ENCODE results near the gene NXT1.

Gene NXT1

GRCh38 chr20:23358563-23358906, 7.9 kb downstream of the NXT1 start:
- H3K4me3 ChIP-seq (ENCODE audit: low read depth, low read length): no peak overlapping the region

- H3K4me3 ChIP-seq (ENCODE audit: low read depth, low read length): no peak overlapping the region
Observed at GRCh38 chr20:23358923-23359593, 8.5 kb downstream of the NXT1 start.

DNA sequence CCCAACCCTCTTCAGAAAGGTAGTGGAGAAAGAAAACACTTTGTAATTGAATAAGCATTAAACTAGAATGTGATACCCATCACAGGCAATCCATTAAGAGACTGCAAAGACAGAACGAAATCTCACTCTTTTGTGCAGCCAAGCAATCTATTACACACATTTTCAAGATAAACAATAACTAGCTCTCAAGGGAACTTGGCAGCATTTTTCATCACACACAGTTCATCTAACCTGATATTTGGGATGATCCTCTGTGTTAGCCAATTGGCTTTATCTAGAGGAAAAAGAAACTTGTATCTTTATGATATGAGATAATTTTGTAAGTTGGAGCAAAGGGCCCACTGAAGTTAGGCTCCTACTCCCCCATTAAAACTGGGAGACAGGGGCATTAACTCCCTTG, 9.9 kb downstream of the NXT1 start:
- H3K4me3 ChIP-seq (ENCODE audit: low read depth, low read length): no peak overlapping the region

GRCh38 chr20:23361119-23361475, 10.5 kb downstream of the NXT1 start:
- H3K4me3 ChIP-seq (ENCODE audit: low read depth, low read length): peak overlapping the region; percentile 79

DNA sequence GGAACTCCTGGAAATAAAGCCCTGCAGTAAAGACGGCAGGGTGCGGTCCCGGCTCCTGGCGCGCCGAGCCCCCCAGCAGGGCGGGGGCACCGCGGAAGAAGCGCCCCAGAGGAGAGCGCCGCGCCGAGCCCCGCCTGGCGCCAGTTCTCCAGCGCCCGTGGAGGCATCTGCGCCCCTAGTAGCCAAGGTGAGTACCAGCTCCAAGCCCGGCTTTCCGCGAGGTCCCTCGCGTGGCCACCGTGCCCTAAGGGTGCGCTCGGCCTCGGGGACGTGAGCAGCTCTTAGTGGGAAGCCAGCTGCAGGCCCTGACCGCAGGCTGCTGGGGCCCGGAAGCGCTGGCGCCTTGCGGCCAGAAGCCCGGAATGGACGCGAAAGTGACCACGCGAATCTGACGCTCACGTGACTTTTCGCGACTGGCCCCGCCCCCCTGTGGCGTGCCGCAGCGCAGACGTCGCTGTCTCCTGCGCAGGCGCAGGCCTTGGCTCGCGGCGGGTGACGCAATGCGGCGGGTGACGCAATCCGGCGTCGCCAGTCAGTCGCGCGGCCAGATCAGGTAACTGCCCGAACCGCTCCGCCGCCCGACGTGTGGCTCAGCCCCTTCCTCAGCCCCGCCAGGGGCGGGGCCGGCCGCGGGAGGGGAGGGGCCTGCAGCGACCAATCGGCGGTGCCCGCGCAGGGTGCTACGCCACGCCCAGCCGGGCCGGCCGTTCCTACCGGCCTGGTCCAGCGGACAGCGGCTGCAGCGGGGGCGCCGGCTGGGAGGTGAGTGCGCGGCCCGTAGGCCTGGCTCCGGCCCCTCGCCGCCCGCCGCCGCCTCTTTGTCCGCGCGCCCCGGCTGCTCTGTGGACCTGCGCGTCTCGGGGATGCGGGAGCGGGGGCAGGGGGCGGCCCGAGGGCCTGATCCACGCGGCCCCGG, 11.1 kb downstream of the NXT1 start, which contains the start of gene GZF1:
Gene GZF1 (plus strand): TSS at position 707 of the 916 bp plus-strand sequence. CDS start 2,202 bp downstream, outside the sequence.
- peak within 1 kb of the TSS; percentile 79 for H3K4me3 ChIP-seq (ENCODE audit: low read depth, low read length)

GRCh38 chr20:23362392-23363256, 12.0 kb downstream of the NXT1 start:
- H3K4me3 ChIP-seq (ENCODE audit: low read depth, low read length): peak overlapping the region; percentile 73

DNA sequence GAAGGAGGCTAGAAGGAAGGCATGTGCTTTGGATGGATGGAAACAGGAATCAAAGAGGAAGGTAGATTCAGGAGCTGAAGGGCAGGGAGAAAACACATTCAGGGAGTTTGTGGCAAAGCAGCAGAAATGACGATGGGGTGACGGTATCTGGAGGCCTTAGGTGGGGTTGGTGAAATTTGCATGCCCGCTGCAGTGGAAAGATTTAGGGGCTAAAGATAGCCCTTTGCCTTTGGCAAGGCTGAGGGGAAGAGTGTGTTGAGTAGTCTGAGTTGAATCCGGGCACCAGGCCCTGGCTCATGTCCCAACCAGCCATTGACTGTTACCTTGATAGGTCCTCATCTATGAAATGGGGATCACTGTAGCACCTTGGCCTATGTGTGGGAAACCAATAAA, 12.7 kb downstream of the NXT1 start:
- no peak overlapping the region for H3K4me3 ChIP-seq (ENCODE audit: low read depth, low read length)

DNA sequence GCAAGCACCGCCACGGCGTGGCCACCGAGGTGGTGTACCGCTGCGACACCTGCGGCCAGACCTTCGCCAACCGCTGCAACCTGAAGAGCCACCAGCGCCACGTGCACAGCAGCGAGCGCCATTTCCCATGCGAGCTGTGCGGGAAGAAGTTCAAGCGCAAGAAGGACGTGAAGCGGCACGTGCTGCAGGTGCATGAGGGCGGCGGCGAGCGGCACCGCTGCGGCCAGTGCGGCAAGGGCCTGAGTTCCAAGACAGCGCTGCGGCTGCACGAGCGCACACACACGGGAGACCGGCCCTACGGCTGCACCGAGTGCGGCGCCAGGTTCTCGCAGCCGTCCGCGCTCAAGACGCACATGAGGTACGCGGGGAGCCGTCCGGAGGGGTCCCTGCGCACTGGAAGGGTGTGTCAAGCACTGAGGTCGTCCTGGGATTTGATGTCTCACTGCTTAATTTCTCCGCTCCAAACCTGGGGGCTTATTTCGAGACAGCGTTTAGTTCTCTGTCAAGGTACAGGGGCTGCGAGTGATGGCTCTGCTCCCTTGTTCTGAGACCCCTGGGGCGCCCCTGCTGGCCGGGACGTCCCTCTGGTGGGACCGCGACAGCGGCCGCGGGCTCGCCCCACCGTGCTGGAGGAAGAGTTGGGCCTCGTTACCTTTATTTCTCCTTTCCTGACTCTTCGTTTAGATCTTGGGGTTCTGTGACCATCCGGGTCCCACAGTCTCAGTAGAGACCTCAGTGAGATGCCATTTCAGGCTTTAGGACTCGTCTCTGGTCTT, 15.0 kb downstream of the NXT1 start:
- no peak overlapping the region for H3K4me3 ChIP-seq (ENCODE audit: low read depth, low read length)

DNA sequence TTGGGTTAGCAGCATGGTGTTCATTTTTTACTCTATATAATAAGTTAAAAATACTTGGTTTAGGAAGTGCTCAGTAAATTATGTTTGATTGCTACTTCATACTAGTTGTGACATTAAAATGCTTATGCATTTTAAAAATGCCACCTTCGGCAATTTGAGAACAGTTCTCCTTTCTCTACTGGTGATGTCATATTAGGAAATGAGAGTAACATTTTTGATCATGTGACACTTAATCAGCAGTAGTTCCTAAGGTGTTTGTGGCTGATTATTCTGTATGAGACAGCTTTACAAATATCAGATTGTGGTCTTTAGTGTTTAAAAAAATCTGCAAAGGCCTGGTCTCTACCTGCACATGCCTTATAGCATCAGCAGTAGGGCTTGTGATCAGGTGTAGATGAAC, 15.8 kb downstream of the NXT1 start:
- no peak overlapping the region for H3K4me3 ChIP-seq (ENCODE audit: low read depth, low read length)

DNA sequence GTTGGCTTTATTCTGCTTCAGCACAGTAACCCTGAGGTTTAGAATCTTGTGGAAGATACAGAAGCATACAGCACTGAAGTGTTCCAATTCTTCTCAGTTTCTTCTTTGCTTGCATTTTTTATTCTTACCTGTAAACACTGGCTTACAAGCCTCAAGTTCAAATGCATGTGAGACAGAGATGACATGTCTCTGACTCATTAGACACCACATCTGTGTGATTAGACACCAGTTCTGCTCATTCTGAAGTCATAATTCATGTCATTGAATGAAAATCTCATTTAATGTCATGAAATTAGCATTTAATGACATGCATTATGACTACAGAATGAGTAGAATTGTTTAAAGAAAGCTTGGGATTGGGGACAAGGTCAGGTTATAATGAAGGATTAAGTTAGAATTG, 17.2 kb downstream of the NXT1 start:
- H3K4me3 ChIP-seq (ENCODE audit: low read depth, low read length): no peak overlapping the region

DNA sequence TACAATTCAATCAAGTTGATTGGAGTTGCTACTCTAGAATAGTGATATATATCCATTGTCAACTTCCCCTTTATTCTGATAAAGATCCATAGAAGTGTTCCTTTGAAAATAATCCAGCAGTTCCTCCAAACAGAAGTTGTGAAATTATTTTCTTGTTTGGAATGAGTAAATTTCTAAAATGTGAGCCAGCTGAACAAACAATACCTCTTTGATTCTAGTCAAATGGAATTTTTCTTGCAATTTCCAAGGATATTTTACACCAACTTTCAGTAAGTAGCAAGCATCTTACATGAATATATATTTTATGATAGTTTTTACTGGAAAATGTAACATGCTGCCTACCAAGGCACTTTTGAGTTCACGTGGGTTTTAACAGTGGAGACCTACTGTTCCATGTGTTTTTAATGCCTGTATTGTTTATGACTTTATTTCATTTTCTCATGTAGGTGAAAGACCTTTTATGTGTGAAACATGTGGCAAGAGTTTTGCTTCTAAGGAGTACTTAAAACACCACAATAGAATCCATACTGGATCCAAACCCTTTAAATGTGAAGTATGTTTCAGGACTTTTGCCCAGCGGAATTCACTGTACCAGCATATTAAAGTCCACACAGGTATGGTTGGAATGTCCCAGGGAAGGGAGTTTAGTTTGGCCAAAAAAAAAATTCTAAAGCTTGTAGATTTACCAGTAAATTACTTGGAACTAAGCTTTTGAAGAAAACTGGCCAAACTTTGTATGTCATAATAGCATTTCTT, 17.9 kb downstream of the NXT1 start:
- no peak overlapping the region for H3K4me3 ChIP-seq (ENCODE audit: low read depth, low read length)

DNA sequence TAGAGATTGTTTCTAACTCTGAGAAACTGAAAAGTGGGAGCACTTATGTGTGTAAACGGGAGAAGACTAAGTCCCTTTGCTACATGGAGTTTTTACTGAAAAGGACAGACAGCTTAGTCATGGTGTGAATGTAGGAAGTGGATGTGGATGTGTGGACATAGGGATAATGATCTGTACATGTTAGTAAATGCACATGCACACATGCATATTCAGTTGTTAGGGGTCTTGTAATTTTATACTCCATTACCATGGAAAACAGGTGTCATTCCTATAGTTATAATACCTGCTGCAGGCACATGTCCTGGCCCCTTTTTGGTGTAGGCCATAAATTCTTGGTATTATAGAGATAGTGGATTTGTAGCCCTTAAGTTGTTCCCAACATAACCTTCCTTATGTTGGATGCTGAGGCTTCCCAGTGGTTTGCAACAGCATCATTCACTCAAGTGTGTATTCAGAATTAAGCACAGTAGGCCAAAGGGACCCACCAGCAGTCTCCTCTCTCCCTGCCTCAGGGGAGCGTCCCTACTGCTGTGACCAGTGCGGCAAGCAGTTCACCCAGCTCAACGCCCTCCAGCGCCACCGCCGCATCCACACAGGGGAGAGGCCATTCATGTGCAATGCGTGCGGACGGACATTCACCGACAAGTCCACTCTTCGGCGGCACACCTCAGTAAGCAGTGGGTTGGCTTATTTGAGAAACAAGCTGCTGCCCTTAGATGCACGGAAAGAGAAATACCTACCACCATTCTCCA, 18.7 kb downstream of the NXT1 start:
- H3K4me3 ChIP-seq (ENCODE audit: low read depth, low read length): no peak overlapping the region

GRCh38 chr20:23370274-23370673, 19.7 kb downstream of the NXT1 start:
- H3K4me3 ChIP-seq (ENCODE audit: low read depth, low read length): no peak overlapping the region

- no peak overlapping the region for H3K4me3 ChIP-seq (ENCODE audit: low read depth, low read length)
Observed at GRCh38 chr20:23370873-23371272, 20.3 kb downstream of the NXT1 start.

- no peak overlapping the region for H3K4me3 ChIP-seq (ENCODE audit: low read depth, low read length)
Observed at GRCh38 chr20:23371496-23371895, 20.9 kb downstream of the NXT1 start.

DNA sequence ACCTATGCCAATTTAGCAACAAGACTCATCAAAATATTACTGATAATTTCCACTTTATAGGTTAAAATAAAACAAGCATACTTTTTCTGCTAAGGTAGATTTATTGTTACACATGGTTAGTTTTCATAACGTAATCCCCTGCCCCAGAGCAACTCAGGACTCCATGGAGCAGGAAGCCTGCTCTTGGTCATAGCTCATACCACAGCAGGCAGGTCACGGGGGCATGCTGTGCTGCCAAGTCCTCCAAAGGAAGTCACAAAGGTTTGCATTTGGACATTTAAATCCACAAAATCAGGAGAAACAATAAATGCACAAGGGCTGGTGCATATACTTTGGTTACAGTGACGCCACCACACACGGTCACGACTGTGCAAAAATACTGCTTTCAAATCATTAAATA, 23.9 kb downstream of the NXT1 start:
- no peak overlapping the region for H3K4me3 ChIP-seq (ENCODE audit: low read depth, low read length)

- H3K4me3 ChIP-seq (ENCODE audit: low read depth, low read length): no peak overlapping the region
Observed at GRCh38 chr20:23375827-23376226, 25.2 kb downstream of the NXT1 start.

GRCh38 chr20:23379772-23380171, 29.2 kb downstream of the NXT1 start:
- H3K4me3 ChIP-seq (ENCODE audit: low read depth, low read length): no peak overlapping the region

DNA sequence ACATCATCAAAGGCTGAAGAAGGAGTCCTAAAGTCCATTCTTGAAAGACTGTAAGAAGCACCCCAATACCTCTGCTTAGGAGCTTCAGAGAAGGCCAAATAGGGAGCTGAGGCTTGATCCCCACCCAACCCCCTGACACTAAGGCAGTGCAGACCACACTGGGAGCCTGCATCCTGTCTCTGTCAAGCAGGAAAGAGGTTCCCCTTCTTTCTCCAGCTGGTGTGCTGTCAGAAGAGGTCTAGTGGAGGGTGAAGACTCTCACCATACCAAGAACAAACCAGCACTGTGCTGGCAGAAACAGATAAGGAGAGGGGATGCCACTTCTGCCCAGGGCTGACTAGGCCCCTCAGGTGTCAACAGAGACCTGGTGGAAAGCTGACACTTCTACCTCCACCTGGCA, 31.3 kb downstream of the NXT1 start:
- H3K4me3 ChIP-seq (ENCODE audit: low read depth, low read length): no peak overlapping the region

Measured in iPS-11a (cell line).